Thoracic aorta (tissue), 2 donors: ENCODE measurements around the gene TBCE. TPM values are rescaled to one million over a fixed set of nuclear protein-coding genes. Genes with fewer than 3 reads are reported as not detected.

ENCODE experiments used
- ATAC-seq: fragments of 150-250 bp; one replicate; pipeline ENCODE4 v1.8.0; 2017; ENCODE audit warnings: low read depth; ENCODE audit not compliant: insufficient number of reproducible peaks, low FRiP score
- DNase-seq: peaks from one replicate; pipeline ENCODE4 v3.0.0-alpha.2; 2020; ENCODE audit warnings: low spot score
- H3K27ac ChIP-seq, 2 donors: fragments of 200-600 bp; sonication (generic); 1 replicate in 1 of 2; 2 replicates in 1 of 2; pipeline ENCODE4 v1.5.1; 2016; ENCODE audit warnings: mild to moderate bottlenecking in 2 of 2, moderate library complexity in 2 of 2
- H3K27me3 ChIP-seq: fragments of 200-600 bp; sonication (generic); replicated peaks from 2 replicates; pipeline ENCODE4 v1.6.0; 2016; ENCODE audit warnings: mild to moderate bottlenecking; ENCODE audit not compliant: insufficient read depth
- H3K36me3 ChIP-seq: fragments of 200-600 bp; sonication (generic); one replicate; pipeline ENCODE4 v1.5.1; 2016
- H3K4me1 ChIP-seq, 2 donors: fragments of 200-600 bp; sonication (generic); 1 replicate in 1 of 2; 2 replicates in 1 of 2; pipeline versions ENCODE4 v1.5.1 to v1.6.0; 2016; ENCODE audit warnings: low read depth in 2 of 2, mild to moderate bottlenecking in 1 of 2; ENCODE audit not compliant: control insufficient read depth in 1 of 2
- H3K4me3 ChIP-seq: fragments of 200-600 bp; sonication (generic); 2 replicates; pipeline ENCODE4 v1.5.1; 2016; ENCODE audit warnings: mild to moderate bottlenecking
- H3K9me3 ChIP-seq: fragments of 200-600 bp; sonication (generic); 2 replicates; pipeline ENCODE4 v1.5.1; 2016
- CTCF ChIP-seq: fragments of 200-600 bp; sonication (generic); IDR thresholded peaks from one replicate; pipeline ENCODE4 v1.5.1; 2019; ENCODE audit warnings: antibody characterized with exemption
- total RNA-seq, 2 donors: library from RNA; depleted of rRNA; stranded (reverse); fragments of >200 nt; gene quantifications; one replicate each; pipeline versions ENCODE4 v1.1.0 to v1.2.3, GENCODE V29; 2016

The TBCE gene
- total RNA-seq, 2 donors from 2014 or later, result 16.9 to 30.1 TPM

GRCh38 chr1:235417086-235417697 lies 50.0 kb downstream of the TBCE start:
- no peak overlapping the region for H3K27ac ChIP-seq
- no peaks in the 10 kb centered on the region for H3K9me3 ChIP-seq
- H3K36me3 ChIP-seq, result no peaks in the 10 kb centered on the region
- ATAC-seq (peak; percentile 65), DNase-seq (no peak)
- peak; percentile 85 for TF ChIP-seq CTCF
- H3K27me3 ChIP-seq, result no peaks in the 10 kb centered on the region
- H3K4me1 ChIP-seq, result peaks cover 3 to 13% of the 10 kb centered on the region in 2 donors
- H3K4me3 ChIP-seq, result no peak overlapping the region

- H3K9me3 ChIP-seq, result no peaks in the 10 kb centered on the region
- H3K4me3 ChIP-seq, result no peak overlapping the region
- H3K27ac ChIP-seq, result no peak overlapping the region
- no peaks in the 10 kb centered on the region for H3K36me3 ChIP-seq
- ATAC-seq, result no peak
- H3K27me3 ChIP-seq, result no peaks in the 10 kb centered on the region
- no peak for DNase-seq
- TF ChIP-seq CTCF, result no peak
- H3K4me1 ChIP-seq, result peaks cover 1 to 8% of the 10 kb centered on the region in 2 donors
Observed at GRCh38 chr1:235421751-235422150, 54.5 kb downstream of the TBCE start.

GRCh38 chr1:235423214-235423652 lies 56.0 kb downstream of the TBCE start:
- H3K27me3 ChIP-seq, result no peaks in the 10 kb centered on the region
- no peak for DNase-seq
- no peaks in the 10 kb centered on the region for H3K4me1 ChIP-seq
- TF ChIP-seq CTCF, result no peak
- H3K9me3 ChIP-seq, result no peaks in the 10 kb centered on the region
- no peak overlapping the region for H3K4me3 ChIP-seq
- no peak overlapping the region for H3K27ac ChIP-seq
- ATAC-seq, result no peak
- no peaks in the 10 kb centered on the region for H3K36me3 ChIP-seq

GRCh38 chr1:235424092-235424491 lies 56.9 kb downstream of the TBCE start:
- DNase-seq, result no peak
- Histone ChIP-seq H3K4me3 (no peak overlapping the region), H3K27me3 (no peaks in the 10 kb centered on the region), H3K9me3 (no peaks in the 10 kb centered on the region), H3K36me3 (no peaks in the 10 kb centered on the region), H3K4me1 (no peaks in the 10 kb centered on the region), H3K27ac (no peak overlapping the region)
- no peak for TF ChIP-seq CTCF
- no peak for ATAC-seq

- no peak for TF ChIP-seq CTCF
- no peaks in the 10 kb centered on the region for H3K27me3 ChIP-seq
- H3K36me3 ChIP-seq, result no peaks in the 10 kb centered on the region
- ATAC-seq (no peak), DNase-seq (no peak)
- peaks cover 2% of the 10 kb centered on the region in 2 donors for H3K4me1 ChIP-seq
- no peak overlapping the region for H3K27ac ChIP-seq
- no peak overlapping the region for H3K4me3 ChIP-seq
- no peaks in the 10 kb centered on the region for H3K9me3 ChIP-seq
Observed at GRCh38 chr1:235425357-235425756, 58.1 kb downstream of the TBCE start.
